Muscle layer of duodenum (tissue), 2 donors: Measurements from ENCODE around the gene ZDHHC4.
"Not testable (repeated sequence)": the region's sequence is repeated elsewhere in the genome, so short reads cannot be mapped to it uniquely, and the experiment has no call there.

Source experiments
- H3K27ac ChIP-seq: one replicate; pipeline ENCODE4 v1.7.0; 2013; ENCODE audit warnings: mild to moderate bottlenecking, low read length
- H3K27me3 ChIP-seq: one replicate; pipeline ENCODE4 v1.7.0; 2013; ENCODE audit warnings: low read depth, mild to moderate bottlenecking, control low read depth, low read length
- H3K36me3 ChIP-seq, 2 donors: one replicate each; pipeline ENCODE4 v1.7.0; 2013; ENCODE audit warnings: low read length in 2 of 2, control low read depth in 1 of 2, mild to moderate bottlenecking in 1 of 2; ENCODE audit not compliant: insufficient read depth in 2 of 2, control insufficient read depth in 1 of 2
- H3K4me1 ChIP-seq, 2 donors: one replicate each; pipeline ENCODE4 v1.7.0; 2013; ENCODE audit warnings: low read length in 2 of 2, mild to moderate bottlenecking in 2 of 2, control low read depth in 1 of 2, moderate library complexity in 1 of 2; ENCODE audit not compliant: insufficient read depth in 2 of 2, control insufficient read depth in 1 of 2
- H3K4me3 ChIP-seq, 2 donors: one replicate each; pipeline ENCODE4 v1.7.0; 2013; ENCODE audit warnings: low read length in 2 of 2, low read depth in 1 of 2, mild to moderate bottlenecking in 1 of 2
- H3K9me3 ChIP-seq, 2 donors: one replicate each; pipeline ENCODE4 v1.7.0; 2013; ENCODE audit warnings: low read length in 2 of 2, control low read depth in 1 of 2, mild to moderate bottlenecking in 1 of 2; ENCODE audit not compliant: control insufficient read depth in 1 of 2
- donor health status: healthy.

The ZDHHC4 gene

GRCh38 chr7:6565655-6566054 is 11.6 kb upstream of the ZDHHC4 start:
- Histone ChIP-seq H3K4me1 (no peaks in the 10 kb centered on the region), H3K36me3 (no peaks in the 10 kb centered on the region), H3K9me3 (no peaks in the 10 kb centered on the region), H3K27me3 (no peaks in the 10 kb centered on the region), H3K27ac (no peak overlapping the region), H3K4me3 (no peak overlapping the region)

GRCh38 chr7:6567886-6568285 is 9.4 kb upstream of the ZDHHC4 start:
- Histone ChIP-seq H3K27me3 (no peaks in the 10 kb centered on the region), H3K36me3 (no peaks in the 10 kb centered on the region), H3K27ac (no peak overlapping the region), H3K9me3 (no peaks in the 10 kb centered on the region), H3K4me3 (no peak overlapping the region), H3K4me1 (no peaks in the 10 kb centered on the region)

GRCh38 chr7:6571160-6571779 is 6.0 kb upstream of the ZDHHC4 start:
- Histone ChIP-seq H3K4me1 (no peaks in the 10 kb centered on the region), H3K27ac (no peak overlapping the region), H3K4me3 (no peak overlapping the region), H3K36me3 (no peaks in the 10 kb centered on the region), H3K9me3 (no peaks in the 10 kb centered on the region), H3K27me3 (no peaks in the 10 kb centered on the region)

GRCh38 chr7:6575281-6576023 is 1.8 kb upstream of the ZDHHC4 start:
- H3K9me3 ChIP-seq = no peaks in the 10 kb centered on the region
- no peaks in the 10 kb centered on the region for H3K4me1 ChIP-seq
- H3K27me3 ChIP-seq = no peaks in the 10 kb centered on the region
- no peak overlapping the region for H3K4me3 ChIP-seq
- H3K27ac ChIP-seq = no peak overlapping the region
- H3K36me3 ChIP-seq = peaks cover 0 to 8% of the 10 kb centered on the region in 2 donors

GRCh38 chr7:6576024-6576866 is 1.0 kb upstream of the ZDHHC4 start:
- no peaks in the 10 kb centered on the region for H3K27me3 ChIP-seq
- no peaks in the 10 kb centered on the region for H3K4me1 ChIP-seq
- peaks cover 4 to 16% of the 10 kb centered on the region in 2 donors for H3K36me3 ChIP-seq
- H3K9me3 ChIP-seq = no peaks in the 10 kb centered on the region
- no peak overlapping the region for H3K4me3 ChIP-seq
- H3K27ac ChIP-seq = no peak overlapping the region

GRCh38 chr7:6576867-6577368 is 336 bp upstream of the ZDHHC4 start:
- H3K4me3 ChIP-seq = peak overlapping the region; percentile 70 to 75
- H3K4me1 ChIP-seq, H3K27me3 ChIP-seq, H3K27ac ChIP-seq, H3K9me3 ChIP-seq: not testable (repeated sequence)
- peaks cover 11 to 22% of the 10 kb centered on the region in 2 donors for H3K36me3 ChIP-seq

GRCh38 chr7:6578114-6579084 is 1.1 kb downstream of the ZDHHC4 start:
- peak overlapping the region in 1 of 2 donors; percentile 75 for H3K4me3 ChIP-seq
- H3K4me1 ChIP-seq = no peaks in the 10 kb centered on the region
- H3K27me3 ChIP-seq = no peaks in the 10 kb centered on the region
- H3K36me3 ChIP-seq = peaks cover 19 to 31% of the 10 kb centered on the region in 2 donors
- H3K27ac ChIP-seq = no peak overlapping the region
- H3K9me3 ChIP-seq = no peaks in the 10 kb centered on the region

- Histone ChIP-seq H3K4me3 (no peak overlapping the region), H3K27ac (no peak overlapping the region), H3K36me3 (peaks cover 26 to 37% of the 10 kb centered on the region in 2 donors)
These were observed 2.2 kb downstream of the ZDHHC4 start for GRCh38 chr7:6579446-6579845.

GRCh38 chr7:6585746-6586432 is 8.6 kb downstream of the ZDHHC4 start:
- H3K27me3 ChIP-seq, H3K4me3 ChIP-seq, H3K9me3 ChIP-seq, H3K27ac ChIP-seq, H3K4me1 ChIP-seq: not testable (repeated sequence)
- H3K36me3 ChIP-seq = peaks cover 37 to 63% of the 10 kb centered on the region in 2 donors

More at GRCh38 chr7:6579446-6579845, 2.2 kb downstream of the ZDHHC4 start:
- Histone ChIP-seq H3K27me3 (no peaks in the 10 kb centered on the region), H3K9me3 (no peaks in the 10 kb centered on the region), H3K4me1 (no peaks in the 10 kb centered on the region)

- H3K27me3 ChIP-seq = no peaks in the 10 kb centered on the region
- H3K4me1 ChIP-seq = peaks cover 5 to 18% of the 10 kb centered on the region in 2 donors
- no peak overlapping the region for H3K4me3 ChIP-seq
- H3K27ac ChIP-seq = no peak overlapping the region
- H3K9me3 ChIP-seq = no peaks in the 10 kb centered on the region
- peaks cover 19 to 53% of the 10 kb centered on the region in 2 donors for H3K36me3 ChIP-seq
These were observed 11.3 kb downstream of the ZDHHC4 start for GRCh38 chr7:6588566-6588965.
